ENCODE measurements around the gene CST9. TPM values are rescaled to one million over a fixed set of nuclear protein-coding genes. Genes with fewer than 3 reads are reported as not detected.

The CST9 gene
- total and polyA plus RNA-seq, 2 donors from 2014 or later = not detected

GRCh38 chr20:23627501-23627900 lies 21.8 kb upstream of the CST9 start:
- intact Hi-C loops (cut with DNase I) = no loop called here
- H3K4me1 ChIP-seq (ENCODE audit: control insufficient read depth in 2 of 3, insufficient read depth in 2 of 3, low read depth in 1 of 3, low read length in 3 of 3) = peaks cover 0 to 3% (median 0%) of the 10 kb centered on the region in 3 donors

GRCh38 chr20:23626040-23626620 lies 20.4 kb upstream of the CST9 start:
- Histone ChIP-seq H3K27me3 (ENCODE audit: control insufficient read depth, insufficient read depth, low read length) (no peaks in the 10 kb centered on the region), H3K4me1 (ENCODE audit: control insufficient read depth in 2 of 3, insufficient read depth in 2 of 3, low read depth in 1 of 3, low read length in 3 of 3) (peaks cover 0 to 3% (median 0%) of the 10 kb centered on the region in 3 donors), H3K4me3 (ENCODE audit: low read length in 3 of 3) (no peak overlapping the region), H3K9ac (ENCODE audit: low read length in 3 of 3) (no peak overlapping the region), H3K9me3 (ENCODE audit: control insufficient read depth in 2 of 3, insufficient read depth in 1 of 3, low read length in 3 of 3) (no peaks in the 10 kb centered on the region), H3K27ac (ENCODE audit: low read depth in 2 of 2, low read length in 2 of 2) (no peak overlapping the region), H3K36me3 (ENCODE audit: control insufficient read depth in 2 of 3, insufficient read depth in 3 of 3, low read length in 3 of 3) (no peaks in the 10 kb centered on the region)
- TF ChIP-seq CTCF (IDR thresholded peaks at IDR 0.05; ENCODE audit: borderline replicate concordance, extremely low read depth, insufficient read depth) = no peak
- no peak for FAIRE-seq
- intact Hi-C loops (cut with DNase I) = no loop called here
- no peak for DNase-seq

More at GRCh38 chr20:23627501-23627900, 21.8 kb upstream of the CST9 start:
- Histone ChIP-seq H3K27ac (ENCODE audit: low read depth in 2 of 2, low read length in 2 of 2) (no peak overlapping the region), H3K9ac (ENCODE audit: low read length in 3 of 3) (no peak overlapping the region), H3K36me3 (ENCODE audit: control insufficient read depth in 2 of 3, insufficient read depth in 3 of 3, low read length in 3 of 3) (no peaks in the 10 kb centered on the region), H3K9me3 (ENCODE audit: control insufficient read depth in 2 of 3, insufficient read depth in 1 of 3, low read length in 3 of 3) (no peaks in the 10 kb centered on the region), H3K4me3 (ENCODE audit: low read length in 3 of 3) (no peak overlapping the region), H3K27me3 (ENCODE audit: control insufficient read depth, insufficient read depth, low read length) (no peaks in the 10 kb centered on the region)
- DNase-seq = no peak
- no peak for TF ChIP-seq CTCF (IDR thresholded peaks at IDR 0.05; ENCODE audit: borderline replicate concordance, extremely low read depth, insufficient read depth)
- FAIRE-seq = no peak

- H3K4me3 ChIP-seq (ENCODE audit: low read length in 3 of 3) = no peak overlapping the region
- DNase-seq = no peak
- H3K27ac ChIP-seq (ENCODE audit: low read depth in 2 of 2, low read length in 2 of 2) = no peak overlapping the region
- intact Hi-C loops (cut with DNase I) = no loop called here
- peaks cover 0 to 3% (median 0%) of the 10 kb centered on the region in 3 donors for H3K4me1 ChIP-seq (ENCODE audit: control insufficient read depth in 2 of 3, insufficient read depth in 2 of 3, low read depth in 1 of 3, low read length in 3 of 3)
- H3K36me3 ChIP-seq (ENCODE audit: control insufficient read depth in 2 of 3, insufficient read depth in 3 of 3, low read length in 3 of 3) = no peaks in the 10 kb centered on the region
- H3K9me3 ChIP-seq (ENCODE audit: control insufficient read depth in 2 of 3, insufficient read depth in 1 of 3, low read length in 3 of 3) = no peaks in the 10 kb centered on the region
- TF ChIP-seq CTCF (IDR thresholded peaks at IDR 0.05; ENCODE audit: borderline replicate concordance, extremely low read depth, insufficient read depth) = no peak
- no peaks in the 10 kb centered on the region for H3K27me3 ChIP-seq (ENCODE audit: control insufficient read depth, insufficient read depth, low read length)
- no peak overlapping the region for H3K9ac ChIP-seq (ENCODE audit: low read length in 3 of 3)
- FAIRE-seq = no peak
Measured at GRCh38 chr20:23625236-23625964, 19.7 kb upstream of the CST9 start.
